Loucy (cell line): ENCODE measurements around the gene KRTAP4-12.
"Not testable (repeated sequence)": the region's sequence is repeated elsewhere in the genome, so short reads cannot be mapped to it uniquely, and the experiment has no call there.

Experiments
- H2AFZ ChIP-seq: fragments of 200-600 bp; sonication (generic); 2 replicates; pipeline ENCODE4 v1.6.0; 2016; ENCODE audit warnings: antibody characterized with exemption, mild to moderate bottlenecking, low read length, moderate library complexity
- H3F3A ChIP-seq: fragments of 200-600 bp; 2 replicates; pipeline ENCODE4 v1.6.0; 2016; ENCODE audit warnings: antibody characterized with exemption, low read depth, mild to moderate bottlenecking
- H3K27me3 ChIP-seq: fragments of 200-600 bp; sonication (generic); 2 replicates; pipeline ENCODE4 v1.6.1; 2014; ENCODE audit warnings: low read length, mild to moderate bottlenecking; ENCODE audit not compliant: insufficient read depth, poor library complexity, severe bottlenecking
- H3K36me3 ChIP-seq: fragments of 200-600 bp; sonication (generic); 2 replicates; pipeline ENCODE4 v1.6.1; 2016; ENCODE audit warnings: low read length; ENCODE audit not compliant: insufficient read depth
- H3K4me1 ChIP-seq: fragments of 200-600 bp; sonication (generic); 2 replicates; pipeline ENCODE4 v1.5.1; 2014; ENCODE audit warnings: low read length, mild to moderate bottlenecking; ENCODE audit not compliant: insufficient read depth, poor library complexity, severe bottlenecking
- H3K4me2 ChIP-seq: fragments of 200-600 bp; sonication (generic); 2 replicates; pipeline ENCODE4 v1.6.0; 2014; ENCODE audit warnings: antibody characterized with exemption, low read length, low read depth, mild to moderate bottlenecking; ENCODE audit not compliant: poor library complexity, severe bottlenecking
- H3K4me3 ChIP-seq: fragments of 200-600 bp; sonication (generic); 2 replicates; pipeline ENCODE4 v1.5.1; 2014; ENCODE audit warnings: low read length, mild to moderate bottlenecking, mixed read lengths; ENCODE audit not compliant: poor library complexity, severe bottlenecking
- H3K79me2 ChIP-seq: fragments of 200-600 bp; sonication (generic); 2 replicates; pipeline ENCODE4 v1.6.1; 2014; ENCODE audit warnings: low read length; ENCODE audit not compliant: insufficient read depth
- H3K9ac ChIP-seq: fragments of 200-600 bp; sonication (generic); 2 replicates; pipeline ENCODE4 v1.6.0; 2014; ENCODE audit warnings: mild to moderate bottlenecking, low read depth, low read length, moderate library complexity; ENCODE audit not compliant: poor library complexity, severe bottlenecking
- H3K9me2 ChIP-seq: fragments of 200-600 bp; sonication (generic); replicated peaks from 2 replicates; pipeline ENCODE4 v1.6.1; 2016; ENCODE audit warnings: low read depth, low read length, mixed read lengths
- H3K9me3 ChIP-seq: fragments of 200-600 bp; sonication (generic); 2 replicates; pipeline ENCODE4 v1.6.1; 2014; ENCODE audit warnings: mild to moderate bottlenecking, antibody characterized with exemption, low read length, low read depth; ENCODE audit not compliant: insufficient read depth
- H4K20me1 ChIP-seq: fragments of 200-600 bp; sonication (generic); 2 replicates; pipeline ENCODE4 v1.6.0; 2014; ENCODE audit warnings: antibody characterized with exemption, low read length, mild to moderate bottlenecking; ENCODE audit not compliant: insufficient read depth, poor library complexity, severe bottlenecking
- CTCF ChIP-seq: fragments of 200-600 bp; sonication (generic); conservative IDR thresholded peaks from 2 replicates; pipeline ENCODE4 v1.5.1; 2014; ENCODE audit warnings: mild to moderate bottlenecking, antibody characterized with exemption, low read length
- EZH2phosphoT487 ChIP-seq: fragments of 200-600 bp; IDR thresholded peaks from 2 replicates; pipeline ENCODE4 v1.6.1; 2018; ENCODE audit warnings: antibody characterized with exemption, mild to moderate bottlenecking, moderate library complexity, borderline replicate concordance

Gene KRTAP4-12

GRCh38 chr17:41083427-41083826 lies 40.6 kb downstream of the KRTAP4-12 start:
- not testable (repeated sequence) for H3F3A ChIP-seq, H4K20me1 ChIP-seq, H3K9ac ChIP-seq, H2AFZ ChIP-seq, H3K4me2 ChIP-seq, H3K27me3 ChIP-seq, H3K9me3 ChIP-seq, H3K36me3 ChIP-seq, H3K9me2 ChIP-seq, H3K4me3 ChIP-seq, H3K4me1 ChIP-seq, H3K79me2 ChIP-seq

- no peak overlapping the region for H3K9ac ChIP-seq
- no peaks in the 10 kb centered on the region for H3K9me3 ChIP-seq
- H2AFZ ChIP-seq = no peak overlapping the region
- H3K9me2 ChIP-seq = no peaks in the 10 kb centered on the region
- TF ChIP-seq EZH2phosphoT487 (no peak), CTCF (no peak)
- no peaks in the 10 kb centered on the region for H3F3A ChIP-seq
- no peaks in the 10 kb centered on the region for H3K79me2 ChIP-seq
- H4K20me1 ChIP-seq = no peaks in the 10 kb centered on the region
- no peaks in the 10 kb centered on the region for H3K36me3 ChIP-seq
- H3K4me3 ChIP-seq = no peak overlapping the region
- no peak overlapping the region for H3K4me2 ChIP-seq
- H3K4me1 ChIP-seq = no peaks in the 10 kb centered on the region
- H3K27me3 ChIP-seq = no peaks in the 10 kb centered on the region
Measured at GRCh38 chr17:41082626-41083025, 41.4 kb downstream of the KRTAP4-12 start.

- Histone ChIP-seq H4K20me1 (no peaks in the 10 kb centered on the region), H3K36me3 (no peaks in the 10 kb centered on the region), H3K9me3 (no peaks in the 10 kb centered on the region), H2AFZ (no peak overlapping the region), H3K27me3 (no peaks in the 10 kb centered on the region), H3K79me2 (no peaks in the 10 kb centered on the region), H3K4me3 (no peak overlapping the region), H3K9me2 (no peaks in the 10 kb centered on the region), H3K4me2 (no peak overlapping the region), H3K4me1 (no peaks in the 10 kb centered on the region), H3F3A (no peaks in the 10 kb centered on the region), H3K9ac (no peak overlapping the region)
- TF ChIP-seq EZH2phosphoT487 = no peak
- TF ChIP-seq CTCF = no peak
Measured at GRCh38 chr17:41076788-41077187, 47.2 kb downstream of the KRTAP4-12 start.

GRCh38 chr17:41073676-41074075 lies 50.3 kb downstream of the KRTAP4-12 start:
- Histone ChIP-seq H3K4me3 (no peak overlapping the region), H3F3A (no peaks in the 10 kb centered on the region), H3K9me2 (no peaks in the 10 kb centered on the region), H3K4me2 (no peak overlapping the region), H3K79me2 (no peaks in the 10 kb centered on the region), H4K20me1 (no peaks in the 10 kb centered on the region), H3K9me3 (no peaks in the 10 kb centered on the region), H2AFZ (no peak overlapping the region), H3K9ac (no peak overlapping the region), H3K36me3 (no peaks in the 10 kb centered on the region), H3K27me3 (no peaks in the 10 kb centered on the region), H3K4me1 (peaks cover 8% of the 10 kb centered on the region)
- no peak for TF ChIP-seq CTCF
- no peak for TF ChIP-seq EZH2phosphoT487
